ENCODE measurements around the gene ZNF423.

The ZNF423 gene

GRCh38 chr16:49809062-49809461 lies 46.9 kb downstream of the ZNF423 start:
- H3K27me3 ChIP-seq (ENCODE audit: insufficient read depth, insufficient read length), result no peaks in the 10 kb centered on the region
- no peak for TF ChIP-seq SUZ12 (IDR thresholded peaks at IDR 0.05; ENCODE audit: extremely low read depth, insufficient read depth, insufficient read length)
- no peak for TF ChIP-seq YY1 (IDR thresholded peaks at IDR 0.05; ENCODE audit: insufficient read depth, insufficient read length)
- no peak for TF ChIP-seq ZNF274 (IDR thresholded peaks at IDR 0.05; ENCODE audit: low read depth, low read length)
- no peak overlapping the region for H3K4me3 ChIP-seq (ENCODE audit: insufficient read length, low read depth)
- H3K4me1 ChIP-seq (ENCODE audit: insufficient read depth, insufficient read length), result peaks cover 38% of the 10 kb centered on the region
- no peak for DNase-seq (ENCODE audit: low read depth, low spot score)
- peak overlapping the region; percentile 23 for H3K9ac ChIP-seq (ENCODE audit: insufficient read length, low read depth)
- peaks cover 8% of the 10 kb centered on the region for H3K36me3 ChIP-seq (ENCODE audit: insufficient read depth, insufficient read length, low read length)
- no peaks in the 10 kb centered on the region for H3K9me3 ChIP-seq (ENCODE audit: insufficient read depth, low read length)

- Histone ChIP-seq H3K36me3 (ENCODE audit: insufficient read depth, insufficient read length, low read length) (peaks cover 9% of the 10 kb centered on the region), H3K4me3 (ENCODE audit: insufficient read length, low read depth) (no peak overlapping the region), H3K9ac (ENCODE audit: insufficient read length, low read depth) (no peak overlapping the region), H3K27me3 (ENCODE audit: insufficient read depth, insufficient read length) (no peaks in the 10 kb centered on the region), H3K4me1 (ENCODE audit: insufficient read depth, insufficient read length) (peaks cover 28% of the 10 kb centered on the region), H3K9me3 (ENCODE audit: insufficient read depth, low read length) (no peaks in the 10 kb centered on the region)
- TF ChIP-seq ZNF274 (IDR thresholded peaks at IDR 0.05; ENCODE audit: low read depth, low read length) (no peak), SUZ12 (IDR thresholded peaks at IDR 0.05; ENCODE audit: extremely low read depth, insufficient read depth, insufficient read length) (no peak), YY1 (IDR thresholded peaks at IDR 0.05; ENCODE audit: insufficient read depth, insufficient read length) (no peak)
- DNase-seq (ENCODE audit: low read depth, low spot score), result no peak
These were observed 49.5 kb downstream of the ZNF423 start for GRCh38 chr16:49806446-49806845.

- Histone ChIP-seq H3K4me3 (ENCODE audit: insufficient read length, low read depth) (no peak overlapping the region), H3K9me3 (ENCODE audit: insufficient read depth, low read length) (no peaks in the 10 kb centered on the region), H3K4me1 (ENCODE audit: insufficient read depth, insufficient read length) (peaks cover 4% of the 10 kb centered on the region), H3K27me3 (ENCODE audit: insufficient read depth, insufficient read length) (no peaks in the 10 kb centered on the region), H3K9ac (ENCODE audit: insufficient read length, low read depth) (no peak overlapping the region), H3K36me3 (ENCODE audit: insufficient read depth, insufficient read length, low read length) (peaks cover 16% of the 10 kb centered on the region)
- no peak for TF ChIP-seq YY1 (IDR thresholded peaks at IDR 0.05; ENCODE audit: insufficient read depth, insufficient read length)
- no peak for DNase-seq (ENCODE audit: low read depth, low spot score)
These were observed 54.6 kb downstream of the ZNF423 start for GRCh38 chr16:49801290-49801689.

GRCh38 chr16:49800876-49801275 lies 55.0 kb downstream of the ZNF423 start:
- DNase-seq (ENCODE audit: low read depth, low spot score), result no peak
- Histone ChIP-seq H3K27me3 (ENCODE audit: insufficient read depth, insufficient read length) (no peaks in the 10 kb centered on the region), H3K4me3 (ENCODE audit: insufficient read length, low read depth) (no peak overlapping the region), H3K9ac (ENCODE audit: insufficient read length, low read depth) (no peak overlapping the region), H3K4me1 (ENCODE audit: insufficient read depth, insufficient read length) (peaks cover 7% of the 10 kb centered on the region), H3K9me3 (ENCODE audit: insufficient read depth, low read length) (no peaks in the 10 kb centered on the region), H3K36me3 (ENCODE audit: insufficient read depth, insufficient read length, low read length) (peaks cover 20% of the 10 kb centered on the region)
- TF ChIP-seq ZNF274 (IDR thresholded peaks at IDR 0.05; ENCODE audit: low read depth, low read length) (no peak), SUZ12 (IDR thresholded peaks at IDR 0.05; ENCODE audit: extremely low read depth, insufficient read depth, insufficient read length) (no peak), YY1 (IDR thresholded peaks at IDR 0.05; ENCODE audit: insufficient read depth, insufficient read length) (no peak)

GRCh38 chr16:49800441-49800840 lies 55.5 kb downstream of the ZNF423 start:
- no peak overlapping the region for H3K9ac ChIP-seq (ENCODE audit: insufficient read length, low read depth)
- TF ChIP-seq YY1 (IDR thresholded peaks at IDR 0.05; ENCODE audit: insufficient read depth, insufficient read length), result no peak
- no peak for TF ChIP-seq ZNF274 (IDR thresholded peaks at IDR 0.05; ENCODE audit: low read depth, low read length)
- TF ChIP-seq SUZ12 (IDR thresholded peaks at IDR 0.05; ENCODE audit: extremely low read depth, insufficient read depth, insufficient read length), result no peak

GRCh38 chr16:49799172-49799571 lies 56.7 kb downstream of the ZNF423 start:
- Histone ChIP-seq H3K4me1 (ENCODE audit: insufficient read depth, insufficient read length) (peaks cover 13% of the 10 kb centered on the region), H3K27me3 (ENCODE audit: insufficient read depth, insufficient read length) (no peaks in the 10 kb centered on the region), H3K4me3 (ENCODE audit: insufficient read length, low read depth) (no peak overlapping the region), H3K36me3 (ENCODE audit: insufficient read depth, insufficient read length, low read length) (peaks cover 17% of the 10 kb centered on the region), H3K9me3 (ENCODE audit: insufficient read depth, low read length) (no peaks in the 10 kb centered on the region), H3K9ac (ENCODE audit: insufficient read length, low read depth) (no peak overlapping the region)
- TF ChIP-seq YY1 (IDR thresholded peaks at IDR 0.05; ENCODE audit: insufficient read depth, insufficient read length) (no peak), ZNF274 (IDR thresholded peaks at IDR 0.05; ENCODE audit: low read depth, low read length) (no peak), SUZ12 (IDR thresholded peaks at IDR 0.05; ENCODE audit: extremely low read depth, insufficient read depth, insufficient read length) (no peak)
- no peak for DNase-seq (ENCODE audit: low read depth, low spot score)

More at GRCh38 chr16:49800441-49800840, 55.5 kb downstream of the ZNF423 start:
- Histone ChIP-seq H3K27me3 (ENCODE audit: insufficient read depth, insufficient read length) (no peaks in the 10 kb centered on the region), H3K9me3 (ENCODE audit: insufficient read depth, low read length) (no peaks in the 10 kb centered on the region), H3K4me3 (ENCODE audit: insufficient read length, low read depth) (no peak overlapping the region), H3K4me1 (ENCODE audit: insufficient read depth, insufficient read length) (peaks cover 9% of the 10 kb centered on the region), H3K36me3 (ENCODE audit: insufficient read depth, insufficient read length, low read length) (peaks cover 21% of the 10 kb centered on the region)
- DNase-seq (ENCODE audit: low read depth, low spot score), result no peak

GRCh38 chr16:49795513-49795912 lies 60.4 kb downstream of the ZNF423 start:
- Histone ChIP-seq H3K9ac (ENCODE audit: insufficient read length, low read depth) (no peak overlapping the region), H3K4me3 (ENCODE audit: insufficient read length, low read depth) (no peak overlapping the region), H3K4me1 (ENCODE audit: insufficient read depth, insufficient read length) (peaks cover 18% of the 10 kb centered on the region), H3K36me3 (ENCODE audit: insufficient read depth, insufficient read length, low read length) (peaks cover 20% of the 10 kb centered on the region), H3K27me3 (ENCODE audit: insufficient read depth, insufficient read length) (no peaks in the 10 kb centered on the region), H3K9me3 (ENCODE audit: insufficient read depth, low read length) (no peaks in the 10 kb centered on the region)
- no peak for DNase-seq (ENCODE audit: low read depth, low spot score)
- TF ChIP-seq YY1 (IDR thresholded peaks at IDR 0.05; ENCODE audit: insufficient read depth, insufficient read length), result no peak
- TF ChIP-seq SUZ12 (IDR thresholded peaks at IDR 0.05; ENCODE audit: extremely low read depth, insufficient read depth, insufficient read length), result no peak
- TF ChIP-seq ZNF274 (IDR thresholded peaks at IDR 0.05; ENCODE audit: low read depth, low read length), result no peak

GRCh38 chr16:49793244-49793643 lies 62.7 kb downstream of the ZNF423 start:
- no peaks in the 10 kb centered on the region for H3K9me3 ChIP-seq (ENCODE audit: insufficient read depth, low read length)
- H3K4me3 ChIP-seq (ENCODE audit: insufficient read length, low read depth), result no peak overlapping the region
- peaks cover 41% of the 10 kb centered on the region for H3K36me3 ChIP-seq (ENCODE audit: insufficient read depth, insufficient read length, low read length)
- DNase-seq (ENCODE audit: low read depth, low spot score), result no peak
- H3K27me3 ChIP-seq (ENCODE audit: insufficient read depth, insufficient read length), result no peaks in the 10 kb centered on the region
- TF ChIP-seq YY1 (IDR thresholded peaks at IDR 0.05; ENCODE audit: insufficient read depth, insufficient read length) (no peak), SUZ12 (IDR thresholded peaks at IDR 0.05; ENCODE audit: extremely low read depth, insufficient read depth, insufficient read length) (no peak), ZNF274 (IDR thresholded peaks at IDR 0.05; ENCODE audit: low read depth, low read length) (no peak)
- no peak overlapping the region for H3K9ac ChIP-seq (ENCODE audit: insufficient read length, low read depth)
- peaks cover 22% of the 10 kb centered on the region for H3K4me1 ChIP-seq (ENCODE audit: insufficient read depth, insufficient read length)
